ENCODE data around the gene GPR31.

The GPR31 gene

DNA sequence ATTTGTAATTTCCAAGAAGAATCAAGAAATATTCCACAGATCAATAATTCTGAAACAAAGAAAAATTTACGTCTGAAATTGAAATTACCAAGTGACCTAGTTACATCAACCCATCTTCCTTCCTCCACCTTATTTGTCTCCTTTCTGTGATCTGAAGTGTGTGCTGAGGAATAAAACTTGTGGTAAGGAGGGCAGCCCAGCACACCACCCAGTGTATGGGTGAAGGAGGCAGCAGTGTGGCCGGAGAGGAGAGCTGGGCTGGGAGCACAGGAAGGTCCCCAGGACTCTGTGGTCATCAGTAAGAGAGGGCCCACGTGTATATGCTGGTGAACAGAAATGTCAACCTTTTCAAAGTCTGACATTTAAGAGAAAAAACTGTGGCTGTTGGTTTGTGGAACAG is 46.2 kb downstream of the GPR31 start:
- no peak for TF ChIP-seq CTCF (IDR thresholded peaks at IDR 0.05; ENCODE audit: low read depth, low read length, missing control alignments)
- Histone ChIP-seq H3K4me3 (ENCODE audit: low read depth, low read length) (no peak overlapping the region), H3K27me3 (replicated peaks) (no peaks in the 10 kb centered on the region), H3K27ac (no peak overlapping the region), H3K36me3 (replicated peaks) (no peaks in the 10 kb centered on the region)
- in situ Hi-C loops (cut with HindIII; ENCODE audit: low pct_ligation_motif_present, low sequenced_read_pairs): no loop called here
- DNase-seq: no peak

GRCh38 chr6:167109651-167110050 is 48.1 kb downstream of the GPR31 start:
- in situ Hi-C loops (cut with HindIII; ENCODE audit: low pct_ligation_motif_present, low sequenced_read_pairs): no loop called here
- no peak for TF ChIP-seq CTCF (IDR thresholded peaks at IDR 0.05; ENCODE audit: low read depth, low read length, missing control alignments)
- H3K4me3 ChIP-seq (ENCODE audit: low read depth, low read length): no peak overlapping the region
- DNase-seq: no peak
- H3K27me3 ChIP-seq (replicated peaks): no peaks in the 10 kb centered on the region
- H3K27ac ChIP-seq: no peak overlapping the region
- H3K36me3 ChIP-seq (replicated peaks): no peaks in the 10 kb centered on the region

DNA sequence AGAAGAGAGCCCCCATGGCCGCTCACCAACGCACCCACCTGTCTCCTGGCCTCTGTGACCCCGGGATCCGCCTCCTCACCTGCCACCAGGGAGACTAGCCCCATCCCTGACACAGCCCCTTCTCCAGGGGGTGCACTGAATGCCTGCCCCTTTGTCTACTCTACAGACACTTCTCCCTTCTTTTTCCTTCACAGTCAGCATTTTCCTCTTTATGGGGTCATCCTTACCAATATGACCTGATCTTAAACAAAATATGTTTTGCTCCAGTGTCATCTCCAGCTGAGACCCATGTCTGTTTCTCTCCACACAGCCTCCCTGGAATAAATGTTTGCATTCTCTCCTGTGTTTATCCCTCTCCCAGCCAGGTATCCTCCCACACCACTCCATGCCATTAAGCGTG is 49.5 kb downstream of the GPR31 start:
- Histone ChIP-seq H3K4me3 (ENCODE audit: low read depth, low read length) (no peak overlapping the region), H3K36me3 (replicated peaks) (no peaks in the 10 kb centered on the region), H3K27me3 (replicated peaks) (no peaks in the 10 kb centered on the region), H3K27ac (no peak overlapping the region)
- no peak for TF ChIP-seq CTCF (IDR thresholded peaks at IDR 0.05; ENCODE audit: low read depth, low read length, missing control alignments)
- no peak for DNase-seq
- in situ Hi-C loops (cut with HindIII; ENCODE audit: low pct_ligation_motif_present, low sequenced_read_pairs): no loop called here

GRCh38 chr6:167107787-167108186 is 50.0 kb downstream of the GPR31 start:
- H3K27me3 ChIP-seq (replicated peaks): no peaks in the 10 kb centered on the region
- H3K36me3 ChIP-seq (replicated peaks): no peaks in the 10 kb centered on the region
- H3K4me3 ChIP-seq (ENCODE audit: low read depth, low read length): no peak overlapping the region
- H3K27ac ChIP-seq: no peak overlapping the region
- TF ChIP-seq CTCF (IDR thresholded peaks at IDR 0.05; ENCODE audit: low read depth, low read length, missing control alignments): no peak
- in situ Hi-C loops (cut with HindIII; ENCODE audit: low pct_ligation_motif_present, low sequenced_read_pairs): no loop called here
- no peak for DNase-seq

DNA sequence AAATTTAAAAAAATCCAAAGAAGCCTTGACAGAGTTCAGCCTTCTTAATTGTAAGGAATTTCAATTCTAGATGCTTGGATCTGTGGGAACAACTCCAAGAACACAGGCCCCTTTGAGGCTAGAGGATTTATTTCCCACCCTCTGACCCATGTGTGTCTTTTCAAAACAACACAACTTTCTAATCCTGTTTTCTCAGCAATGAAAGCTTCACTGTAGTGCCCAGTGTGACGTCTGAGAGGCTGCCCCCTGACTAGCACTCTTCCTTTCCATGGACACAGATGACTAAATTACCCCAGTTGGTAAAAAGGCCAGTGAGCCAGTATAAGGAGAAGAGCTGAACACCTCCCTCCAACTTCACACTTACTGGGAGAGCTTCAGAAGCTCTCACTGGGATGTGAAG is 51.4 kb downstream of the GPR31 start:
- no peaks in the 10 kb centered on the region for H3K27me3 ChIP-seq (replicated peaks)
- DNase-seq: no peak
- H3K27ac ChIP-seq: no peak overlapping the region
- no peaks in the 10 kb centered on the region for H3K36me3 ChIP-seq (replicated peaks)
- H3K4me3 ChIP-seq (ENCODE audit: low read depth, low read length): no peak overlapping the region
- in situ Hi-C loops (cut with HindIII; ENCODE audit: low pct_ligation_motif_present, low sequenced_read_pairs): no loop called here
- no peak for TF ChIP-seq CTCF (IDR thresholded peaks at IDR 0.05; ENCODE audit: low read depth, low read length, missing control alignments)
